ENCODE measurements around the gene CTTNBP2NL.
"Not testable (repeated sequence)": the region's sequence is repeated elsewhere in the genome, so short reads cannot be mapped to it uniquely, and the experiment has no call there.

Gene CTTNBP2NL

DNA sequence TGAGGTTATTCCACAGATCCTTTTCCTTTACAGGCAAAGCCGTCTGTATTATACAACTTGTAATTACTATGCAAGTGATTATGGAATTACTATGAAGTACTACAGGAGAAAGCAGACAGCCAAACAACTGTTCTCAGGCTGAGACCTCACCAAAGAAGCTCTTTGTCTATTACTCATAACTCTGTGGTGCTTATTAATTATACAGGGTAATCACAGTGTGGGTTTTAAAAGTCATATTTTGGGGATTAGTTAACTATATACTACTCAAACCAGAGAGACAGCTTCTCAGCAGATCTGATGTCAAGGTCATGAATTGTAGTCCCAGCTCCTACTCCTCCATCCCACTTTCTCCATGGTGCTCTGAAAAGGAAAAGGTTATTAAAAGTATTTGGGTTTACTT is 49.6 kb downstream of the CTTNBP2NL start:
- DNase-seq (ENCODE audit: low read depth in 1 of 2, low spot score in 1 of 2), result no peak
- TF ChIP-seq JUND (IDR thresholded peaks at IDR 0.05; ENCODE audit: low read depth), result no peak
- in situ Hi-C loops (cut with HindIII; ENCODE audit: low pct_unique_long_range_greater_than_20kb, low sequenced_read_pairs), result no loop called here

- no peak for DNase-seq (ENCODE audit: low read depth in 1 of 2, low spot score in 1 of 2)
- TF ChIP-seq JUND (IDR thresholded peaks at IDR 0.05; ENCODE audit: low read depth), result no peak
- in situ Hi-C loops (cut with HindIII; ENCODE audit: low pct_unique_long_range_greater_than_20kb, low sequenced_read_pairs), result no loop called here
These were observed 50.4 kb downstream of the CTTNBP2NL start for GRCh38 chr1:112446411-112446810.

GRCh38 chr1:112448904-112449629 is 53.1 kb downstream of the CTTNBP2NL start:
- in situ Hi-C loops (cut with HindIII; ENCODE audit: low pct_unique_long_range_greater_than_20kb, low sequenced_read_pairs), result no loop called here
- no peak for DNase-seq (ENCODE audit: low read depth in 1 of 2, low spot score in 1 of 2)
- no peak for TF ChIP-seq JUND (IDR thresholded peaks at IDR 0.05; ENCODE audit: low read depth)

- DNase-seq (ENCODE audit: low read depth in 1 of 2, low spot score in 1 of 2), result no peak
- in situ Hi-C loops (cut with HindIII; ENCODE audit: low pct_unique_long_range_greater_than_20kb, low sequenced_read_pairs), result no loop called here
- no peak for TF ChIP-seq JUND (IDR thresholded peaks at IDR 0.05; ENCODE audit: low read depth)
These were observed 53.6 kb downstream of the CTTNBP2NL start for GRCh38 chr1:112449630-112449983.

DNA sequence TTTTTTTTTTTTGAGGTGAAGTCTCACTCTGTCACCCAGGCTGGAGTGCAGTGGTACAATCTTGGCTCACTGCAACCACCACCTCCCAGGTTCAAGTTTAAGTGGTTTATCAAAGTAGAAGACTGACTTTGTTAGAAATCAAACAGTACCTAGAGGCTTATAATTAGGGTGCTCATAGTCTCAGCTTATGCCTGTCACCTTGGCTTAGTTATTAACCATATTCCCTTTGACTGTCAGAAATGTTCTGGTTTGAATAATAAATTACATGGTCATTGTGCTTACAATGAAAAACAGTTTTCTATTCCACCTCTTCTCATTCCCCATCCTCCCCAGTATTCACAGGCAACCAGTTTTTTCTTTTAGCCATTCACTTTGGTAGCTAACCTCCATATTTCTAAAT is 54.8 kb downstream of the CTTNBP2NL start:
- TF ChIP-seq JUND (IDR thresholded peaks at IDR 0.05; ENCODE audit: low read depth), result no peak
- DNase-seq (ENCODE audit: low read depth in 1 of 2, low spot score in 1 of 2), result no peak
- in situ Hi-C loops (cut with HindIII; ENCODE audit: low pct_unique_long_range_greater_than_20kb, low sequenced_read_pairs), result no loop called here

DNA sequence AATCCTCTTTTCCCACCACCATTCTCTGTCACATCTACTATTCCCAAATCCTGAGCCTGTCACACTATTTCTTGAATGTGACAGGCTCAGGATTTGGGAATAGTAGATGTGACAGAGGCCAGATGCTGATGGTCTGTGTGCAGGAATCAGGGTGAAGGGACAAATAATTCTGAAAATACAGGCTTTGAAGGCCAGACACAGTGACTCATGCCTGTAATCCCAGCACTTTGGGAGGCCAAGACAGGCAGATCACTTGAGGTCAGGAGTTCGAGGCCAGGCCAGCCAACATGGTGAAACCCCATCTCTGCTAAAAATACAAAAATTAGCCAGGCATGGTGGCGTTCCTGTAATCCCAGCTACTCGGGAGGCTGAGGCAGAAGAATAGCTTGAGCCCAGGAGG is 55.3 kb downstream of the CTTNBP2NL start:
- in situ Hi-C loops (cut with HindIII; ENCODE audit: low pct_unique_long_range_greater_than_20kb, low sequenced_read_pairs); DNase-seq (ENCODE audit: low read depth in 1 of 2, low spot score in 1 of 2): not testable (repeated sequence)

GRCh38 chr1:112453876-112454275 is 57.9 kb downstream of the CTTNBP2NL start:
- no peak for TF ChIP-seq JUND (IDR thresholded peaks at IDR 0.05; ENCODE audit: low read depth)
- no peak for DNase-seq (ENCODE audit: low read depth in 1 of 2, low spot score in 1 of 2)
- in situ Hi-C loops (cut with HindIII; ENCODE audit: low pct_unique_long_range_greater_than_20kb, low sequenced_read_pairs), result no loop called here

DNA sequence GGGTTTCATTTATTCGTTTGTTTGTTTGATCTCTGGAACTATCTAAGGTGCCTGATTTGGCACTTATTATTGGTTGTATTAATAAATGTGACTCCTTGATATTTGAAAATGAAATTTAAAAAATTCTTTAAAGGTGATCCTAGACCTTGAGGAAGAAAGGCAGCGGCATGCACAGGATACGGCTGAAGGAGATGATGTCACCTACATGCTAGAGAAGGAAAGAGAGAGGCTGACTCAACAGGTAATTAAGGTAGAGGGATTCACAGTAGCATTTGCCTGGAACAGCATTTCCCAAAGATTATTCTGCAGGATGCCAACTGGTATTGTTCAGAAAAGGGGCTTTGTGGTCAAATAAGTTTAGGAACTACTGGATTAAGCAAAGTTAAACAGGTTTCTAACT is 58.3 kb downstream of the CTTNBP2NL start:
- no peak for DNase-seq (ENCODE audit: low read depth in 1 of 2, low spot score in 1 of 2)
- in situ Hi-C loops (cut with HindIII; ENCODE audit: low pct_unique_long_range_greater_than_20kb, low sequenced_read_pairs), result no loop called here
- TF ChIP-seq JUND (IDR thresholded peaks at IDR 0.05; ENCODE audit: low read depth), result no peak

DNA sequence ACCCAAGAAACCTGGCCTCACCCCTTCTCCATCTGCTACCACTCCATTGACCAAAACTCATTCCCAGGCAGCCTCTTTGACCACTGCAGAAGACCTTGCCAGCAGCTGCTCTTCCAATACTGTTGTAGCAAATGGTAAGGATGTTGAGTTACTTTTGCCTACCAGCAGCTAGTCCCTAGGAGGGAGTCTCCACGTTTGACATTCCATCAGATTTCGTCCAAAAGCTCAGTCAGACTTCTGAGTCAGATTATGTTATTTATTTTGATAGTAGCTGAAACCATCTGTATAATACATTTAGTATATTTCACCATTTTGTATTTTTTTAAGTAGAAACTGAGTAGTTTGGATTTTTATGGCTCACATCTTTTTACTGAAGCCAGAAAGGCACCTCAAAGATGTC is 61.2 kb downstream of the CTTNBP2NL start:
- no peak for DNase-seq (ENCODE audit: low read depth in 1 of 2, low spot score in 1 of 2)
- in situ Hi-C loops (cut with HindIII; ENCODE audit: low pct_unique_long_range_greater_than_20kb, low sequenced_read_pairs), result no loop called here
- TF ChIP-seq JUND (IDR thresholded peaks at IDR 0.05; ENCODE audit: low read depth), result no peak

- TF ChIP-seq JUND (IDR thresholded peaks at IDR 0.05; ENCODE audit: low read depth), result no peak
- in situ Hi-C loops (cut with HindIII; ENCODE audit: low pct_unique_long_range_greater_than_20kb, low sequenced_read_pairs), result no loop called here
- no peak for DNase-seq (ENCODE audit: low read depth in 1 of 2, low spot score in 1 of 2)
These were observed 61.9 kb downstream of the CTTNBP2NL start for GRCh38 chr1:112457955-112458354.

DNA sequence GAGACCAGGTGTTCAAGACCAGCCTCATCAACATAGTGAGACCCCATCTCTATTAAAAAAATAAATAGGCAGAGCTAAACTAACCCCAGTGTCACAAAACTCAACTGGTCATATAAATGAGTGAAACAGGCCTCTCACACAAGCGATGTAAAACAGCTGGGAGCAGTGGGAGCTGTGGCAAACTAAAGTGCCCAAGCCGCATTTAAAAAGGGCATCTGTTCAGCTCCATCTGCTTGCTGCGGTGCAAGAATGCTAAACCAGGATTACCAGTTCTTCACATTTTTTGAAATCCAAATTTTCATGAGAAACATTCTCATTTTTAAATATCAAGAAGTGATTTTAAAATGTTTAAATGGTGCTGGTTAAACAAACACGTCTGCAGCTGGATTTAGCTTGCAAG is 62.7 kb downstream of the CTTNBP2NL start:
- in situ Hi-C loops (cut with HindIII; ENCODE audit: low pct_unique_long_range_greater_than_20kb, low sequenced_read_pairs), result no loop called here
- DNase-seq (ENCODE audit: low read depth in 1 of 2, low spot score in 1 of 2), result no peak
- no peak for TF ChIP-seq JUND (IDR thresholded peaks at IDR 0.05; ENCODE audit: low read depth)

DNA sequence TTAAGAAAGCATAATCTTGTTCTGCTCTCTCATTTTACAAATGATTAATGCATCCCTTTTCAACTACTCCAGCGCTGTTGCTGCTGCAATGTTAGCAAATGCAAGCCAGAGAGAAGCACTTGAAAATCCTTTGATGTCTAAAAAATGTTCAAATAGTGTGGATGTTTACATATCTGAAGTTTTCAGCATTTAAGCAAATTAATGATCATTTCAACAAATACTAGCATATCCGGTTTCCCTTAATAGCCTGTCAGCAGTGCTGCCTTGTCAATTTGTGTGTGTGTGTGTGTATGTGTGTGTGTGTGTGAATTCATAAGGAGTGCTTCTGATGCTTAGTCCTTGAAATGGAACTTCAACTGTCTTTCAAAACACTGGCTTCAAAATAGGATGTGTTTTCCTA is 64.6 kb downstream of the CTTNBP2NL start:
- in situ Hi-C loops (cut with HindIII; ENCODE audit: low pct_unique_long_range_greater_than_20kb, low sequenced_read_pairs), result no loop called here
- no peak for TF ChIP-seq JUND (IDR thresholded peaks at IDR 0.05; ENCODE audit: low read depth)
- no peak for DNase-seq (ENCODE audit: low read depth in 1 of 2, low spot score in 1 of 2)

GRCh38 chr1:112461200-112461871 is 65.3 kb downstream of the CTTNBP2NL start:
- in situ Hi-C loops (cut with HindIII; ENCODE audit: low pct_unique_long_range_greater_than_20kb, low sequenced_read_pairs), result no loop called here
- TF ChIP-seq JUND (IDR thresholded peaks at IDR 0.05; ENCODE audit: low read depth), result no peak
- peak in 1 of 2 experiments; percentile 54 for DNase-seq (ENCODE audit: low read depth in 1 of 2, low spot score in 1 of 2)

DNA sequence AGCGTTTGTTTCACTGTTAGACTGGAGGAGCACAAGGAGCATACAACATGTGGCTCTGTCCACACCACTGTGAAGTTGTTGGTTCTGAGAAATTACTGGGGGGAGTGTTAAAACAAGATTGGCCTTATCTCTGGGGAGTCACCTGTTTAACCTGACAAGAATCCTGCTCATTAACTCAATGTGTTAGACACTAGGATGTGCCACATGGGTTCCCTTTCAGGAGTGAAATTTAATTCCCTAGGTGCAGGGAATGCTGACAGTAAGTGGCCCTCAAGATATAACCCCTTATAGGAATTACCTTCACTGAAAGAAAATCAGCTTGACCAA is 66.9 kb downstream of the CTTNBP2NL start:
- in situ Hi-C loops (cut with HindIII; ENCODE audit: low pct_unique_long_range_greater_than_20kb, low sequenced_read_pairs), result no loop called here
- TF ChIP-seq JUND (IDR thresholded peaks at IDR 0.05; ENCODE audit: low read depth), result no peak
- DNase-seq (ENCODE audit: low read depth in 1 of 2, low spot score in 1 of 2), result no peak

Data from T47D (cell line).